Measurements from ENCODE around the gene NENF.

DNA sequence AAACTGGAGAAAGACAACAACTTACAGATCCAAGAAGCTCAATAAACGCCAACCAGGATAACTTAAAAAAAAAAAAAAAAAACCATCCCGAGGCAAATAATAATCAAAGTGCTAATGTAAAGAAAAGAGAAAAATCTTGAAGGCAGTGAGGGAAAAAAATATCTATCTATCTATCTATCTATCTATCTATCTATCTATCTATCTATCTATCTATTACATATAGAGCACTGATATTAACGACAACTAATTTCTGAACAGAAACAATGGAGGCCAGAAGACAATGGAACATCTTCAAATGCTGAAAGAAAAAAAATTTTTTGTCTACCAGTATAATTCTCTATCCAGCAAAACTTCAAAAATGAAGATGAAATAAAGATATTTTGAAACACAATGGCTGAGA, 36.1 kb upstream of the NENF start:
- TF ChIP-seq, protein P1, sequence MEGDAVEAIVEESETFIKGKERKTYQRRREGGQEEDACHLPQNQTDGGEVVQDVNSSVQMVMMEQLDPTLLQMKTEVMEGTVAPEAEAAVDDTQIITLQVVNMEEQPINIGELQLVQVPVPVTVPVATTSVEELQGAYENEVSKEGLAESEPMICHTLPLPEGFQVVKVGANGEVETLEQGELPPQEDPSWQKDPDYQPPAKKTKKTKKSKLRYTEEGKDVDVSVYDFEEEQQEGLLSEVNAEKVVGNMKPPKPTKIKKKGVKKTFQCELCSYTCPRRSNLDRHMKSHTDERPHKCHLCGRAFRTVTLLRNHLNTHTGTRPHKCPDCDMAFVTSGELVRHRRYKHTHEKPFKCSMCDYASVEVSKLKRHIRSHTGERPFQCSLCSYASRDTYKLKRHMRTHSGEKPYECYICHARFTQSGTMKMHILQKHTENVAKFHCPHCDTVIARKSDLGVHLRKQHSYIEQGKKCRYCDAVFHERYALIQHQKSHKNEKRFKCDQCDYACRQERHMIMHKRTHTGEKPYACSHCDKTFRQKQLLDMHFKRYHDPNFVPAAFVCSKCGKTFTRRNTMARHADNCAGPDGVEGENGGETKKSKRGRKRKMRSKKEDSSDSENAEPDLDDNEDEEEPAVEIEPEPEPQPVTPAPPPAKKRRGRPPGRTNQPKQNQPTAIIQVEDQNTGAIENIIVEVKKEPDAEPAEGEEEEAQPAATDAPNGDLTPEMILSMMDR (IDR thresholded peaks at IDR 0.05) = no peak
- TF ChIP-seq POLR2A (IDR thresholded peaks at IDR 0.05) = no peak

All from breast epithelium (tissue), 3 donors.